D721Med (cell line): ENCODE measurements around the gene USH2A.

ENCODE experiments used
- DNase-seq: peaks from one replicate; pipeline ENCODE4 v3.0.0; 2011; ENCODE audit warnings: low spot score; ENCODE audit not compliant: insufficient read length
- FAIRE-seq: peaks from 2 replicates; lab custom pipeline; 2011; peaks lifted over from hg19 to GRCh38; lab: Jason Lieb, UNC
- CTCF ChIP-seq: IDR thresholded peaks from 2 replicates; pipeline ENCODE4 v1.5.1; 2012; ENCODE audit warnings: mild to moderate bottlenecking, control low read depth; ENCODE audit not compliant: insufficient read depth; ENCODE audit errors: missing control alignments

Gene USH2A

DNA sequence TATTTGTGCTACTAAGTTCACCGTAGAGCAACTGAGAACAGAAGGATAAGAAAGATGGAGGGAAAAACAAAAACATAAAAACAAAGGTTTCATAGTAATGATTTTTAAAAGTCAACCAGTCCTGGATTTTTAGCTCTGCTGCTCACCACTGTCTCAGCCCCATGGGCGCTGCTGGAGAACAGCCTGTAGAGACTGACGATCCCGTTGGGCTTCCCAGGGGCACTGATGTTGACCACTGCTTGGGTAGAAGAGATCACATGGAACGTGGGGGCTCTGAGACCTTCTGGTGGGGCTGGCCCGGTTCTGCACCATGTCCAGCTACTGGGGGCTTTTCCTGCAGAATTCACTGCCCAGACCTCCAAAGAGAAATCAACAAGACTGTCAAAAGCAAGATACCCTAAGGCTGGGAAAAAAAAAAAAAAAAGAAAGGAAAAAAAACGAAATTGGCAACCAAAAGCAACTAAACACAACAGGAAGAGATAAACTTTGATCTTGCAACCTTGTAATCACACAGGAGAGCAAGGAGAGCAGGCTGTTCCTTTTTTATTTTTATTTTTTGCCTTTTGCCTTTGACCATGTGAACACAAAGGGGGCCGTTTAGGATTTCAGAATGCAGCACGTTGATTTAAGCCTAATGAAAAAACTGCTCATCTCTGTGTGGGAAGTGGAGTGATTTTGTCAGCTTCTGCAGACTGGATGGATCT is 772.6 kb downstream of the USH2A start:
- no peak for FAIRE-seq
- TF ChIP-seq CTCF, result no peak
- no peak for DNase-seq

GRCh38 chr1:215648957-215649356 is 774.3 kb downstream of the USH2A start:
- FAIRE-seq, result peak; percentile 21

GRCh38 chr1:215647738-215648137 is 775.5 kb downstream of the USH2A start:
- no peak for FAIRE-seq

More at GRCh38 chr1:215648957-215649356, 774.3 kb downstream of the USH2A start:
- no peak for TF ChIP-seq CTCF
- DNase-seq, result no peak

GRCh38 chr1:215645861-215646260 is 777.4 kb downstream of the USH2A start:
- FAIRE-seq, result no peak
- no peak for TF ChIP-seq CTCF
- DNase-seq, result no peak

More at GRCh38 chr1:215647738-215648137, 775.5 kb downstream of the USH2A start:
- TF ChIP-seq CTCF, result no peak
- no peak for DNase-seq

DNA sequence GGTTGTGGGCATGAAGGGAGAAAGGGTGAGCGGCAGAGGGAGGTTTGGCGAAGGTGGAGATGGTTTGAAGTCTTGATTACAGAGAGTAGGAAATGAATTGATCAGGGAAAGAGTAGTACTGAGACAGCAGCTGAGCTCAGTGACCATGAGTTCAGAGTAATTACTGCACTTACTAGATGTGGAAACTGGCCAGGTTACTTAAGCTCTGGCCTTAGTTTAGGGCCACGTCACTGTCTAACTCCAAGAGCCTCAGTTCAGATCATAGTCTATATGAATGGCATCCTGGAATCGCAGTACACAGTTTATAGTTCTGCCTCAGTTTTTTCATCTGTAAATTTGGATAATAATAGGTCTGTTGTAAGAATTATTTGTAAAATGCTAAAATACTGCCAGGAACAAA is 778.1 kb downstream of the USH2A start:
- FAIRE-seq, result no peak
- no peak for DNase-seq
- no peak for TF ChIP-seq CTCF

- no peak for DNase-seq
- TF ChIP-seq CTCF, result no peak
- no peak for FAIRE-seq
Measured at GRCh38 chr1:215643592-215644321, 779.5 kb downstream of the USH2A start.
